ENCODE results near the gene GRPEL1. TPM values are rescaled to one million over a fixed set of nuclear protein-coding genes. Genes with fewer than 3 reads are reported as not detected.

Gene GRPEL1
- total RNA-seq, 2 experiments from 2014 or later, result 55.6 to 58.6 TPM

DNA sequence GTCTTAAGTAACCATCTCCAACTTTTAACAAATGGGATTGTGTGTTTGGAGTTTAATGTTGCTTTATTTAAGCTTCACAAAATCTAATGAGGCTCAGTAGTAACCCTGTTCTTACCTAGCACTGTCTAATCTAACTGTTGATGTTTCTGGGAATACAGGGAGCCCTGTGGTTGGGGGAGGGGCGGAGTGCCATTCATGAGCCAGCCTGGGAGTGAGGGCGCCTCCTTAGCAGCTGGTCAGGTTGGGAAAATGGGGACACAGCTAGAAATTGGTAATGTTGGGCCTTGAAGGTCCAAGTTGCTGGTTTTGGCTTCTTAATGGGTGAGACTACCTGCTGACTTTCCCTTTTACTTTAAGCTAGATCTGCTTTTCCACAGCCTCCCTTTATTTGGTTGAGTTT is 47.6 kb downstream of the GRPEL1 start:
- no peak overlapping the region for H3K27ac Mint-ChIP-seq
- POLR2A ChIA-PET, result no interaction called here

GRCh38 chr4:7019367-7019766 is 48.5 kb downstream of the GRPEL1 start:
- Mint-ChIP-seq H3K36me3 (ENCODE audit: low read depth) (peaks cover 76% of the 10 kb centered on the region), H3K27ac (no peak overlapping the region), H3K9me3 (no peaks in the 10 kb centered on the region), H3K4me1 (ENCODE audit: low read depth) (no peaks in the 10 kb centered on the region), H3K27me3 (no peaks in the 10 kb centered on the region), H3K4me3 (no peak overlapping the region)
- TF ChIP-seq, protein P1, sequence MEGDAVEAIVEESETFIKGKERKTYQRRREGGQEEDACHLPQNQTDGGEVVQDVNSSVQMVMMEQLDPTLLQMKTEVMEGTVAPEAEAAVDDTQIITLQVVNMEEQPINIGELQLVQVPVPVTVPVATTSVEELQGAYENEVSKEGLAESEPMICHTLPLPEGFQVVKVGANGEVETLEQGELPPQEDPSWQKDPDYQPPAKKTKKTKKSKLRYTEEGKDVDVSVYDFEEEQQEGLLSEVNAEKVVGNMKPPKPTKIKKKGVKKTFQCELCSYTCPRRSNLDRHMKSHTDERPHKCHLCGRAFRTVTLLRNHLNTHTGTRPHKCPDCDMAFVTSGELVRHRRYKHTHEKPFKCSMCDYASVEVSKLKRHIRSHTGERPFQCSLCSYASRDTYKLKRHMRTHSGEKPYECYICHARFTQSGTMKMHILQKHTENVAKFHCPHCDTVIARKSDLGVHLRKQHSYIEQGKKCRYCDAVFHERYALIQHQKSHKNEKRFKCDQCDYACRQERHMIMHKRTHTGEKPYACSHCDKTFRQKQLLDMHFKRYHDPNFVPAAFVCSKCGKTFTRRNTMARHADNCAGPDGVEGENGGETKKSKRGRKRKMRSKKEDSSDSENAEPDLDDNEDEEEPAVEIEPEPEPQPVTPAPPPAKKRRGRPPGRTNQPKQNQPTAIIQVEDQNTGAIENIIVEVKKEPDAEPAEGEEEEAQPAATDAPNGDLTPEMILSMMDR (IDR thresholded peaks at IDR 0.05), result no peak
- intact Hi-C loops (cut with DNase I, micrococcal nuclease), result no loop called here
- no peaks in the 10 kb centered on the region for H3K27me3 ChIP-seq (ENCODE audit: control insufficient read depth in 1 of 2, insufficient read depth in 2 of 2, low read length in 2 of 2)
- DNase-seq, result no peak
- H3K9me3 ChIP-seq (ENCODE audit: control insufficient read depth in 1 of 2, insufficient read depth in 1 of 2, low read length in 2 of 2), result no peaks in the 10 kb centered on the region
- POLR2A ChIA-PET, result no interaction called here
- no peaks in the 10 kb centered on the region for H3K4me1 ChIP-seq (ENCODE audit: insufficient read depth, low read length)
- ATAC-seq (ENCODE audit: poor library complexity), result no peak
- CTCF ChIA-PET, result interaction anchor here (1.3 kb wide), 1 partner anchor 45 kb away, joined by 5 read pairs; no protein-coding TSS in a partner anchor
- H3K27ac ChIP-seq (ENCODE audit: low read depth in 1 of 2, low read length in 2 of 2), result no peak overlapping the region
- H3K36me3 ChIP-seq (ENCODE audit: insufficient read depth, low read length), result peaks cover 77% of the 10 kb centered on the region
- H3K4me3 ChIP-seq (ENCODE audit: low read length), result no peak overlapping the region

More for the DNA sequence above, 47.6 kb downstream of the GRPEL1 start:
- Histone ChIP-seq H3K4me3 (ENCODE audit: low read length) (no peak overlapping the region), H3K36me3 (ENCODE audit: insufficient read depth, low read length) (peaks cover 76% of the 10 kb centered on the region), H3K27me3 (ENCODE audit: control insufficient read depth in 1 of 2, insufficient read depth in 2 of 2, low read length in 2 of 2) (no peaks in the 10 kb centered on the region), H3K27ac (ENCODE audit: low read depth in 1 of 2, low read length in 2 of 2) (no peak overlapping the region), H3K4me1 (ENCODE audit: insufficient read depth, low read length) (no peaks in the 10 kb centered on the region), H3K9me3 (ENCODE audit: control insufficient read depth in 1 of 2, insufficient read depth in 1 of 2, low read length in 2 of 2) (no peaks in the 10 kb centered on the region)
- TF ChIP-seq, protein P1 (IDR thresholded peaks at IDR 0.05), result no peak
- Mint-ChIP-seq H3K4me1 (ENCODE audit: low read depth) (no peaks in the 10 kb centered on the region), H3K4me3 (no peak overlapping the region), H3K9me3 (no peaks in the 10 kb centered on the region), H3K36me3 (ENCODE audit: low read depth) (peaks cover 74% of the 10 kb centered on the region), H3K27me3 (no peaks in the 10 kb centered on the region)
- intact Hi-C loops (cut with DNase I, micrococcal nuclease), result no loop called here
- ATAC-seq (ENCODE audit: poor library complexity) (no peak), DNase-seq (no peak)
- CTCF ChIA-PET, result interaction anchor here (1.3 kb wide), 1 partner anchor 46 kb away, joined by 5 read pairs; no protein-coding TSS in a partner anchor

DNA sequence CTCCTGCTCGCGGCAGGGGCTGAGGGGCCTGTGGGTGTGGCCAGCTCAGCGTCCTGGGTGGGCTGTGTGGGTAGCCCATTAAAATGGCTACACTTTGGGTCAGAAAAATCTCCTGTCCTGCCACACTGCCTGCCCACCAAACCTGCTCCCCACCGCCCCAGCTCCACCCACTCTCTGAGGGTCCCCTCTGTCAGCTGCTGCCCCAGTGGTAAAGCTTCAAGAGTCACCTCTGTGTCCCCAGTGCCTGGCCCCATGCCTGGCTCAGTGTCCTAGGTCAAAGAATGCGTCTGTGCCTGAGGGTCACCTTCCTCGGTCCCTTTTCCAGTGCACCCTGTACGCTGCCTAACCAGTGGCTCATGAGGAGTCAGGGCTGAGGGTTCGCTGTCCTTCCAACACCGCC is 49.6 kb downstream of the GRPEL1 start:
- POLR2A ChIA-PET, result interaction anchor here (0.6 kb wide), 1 partner anchor 36 kb away, joined by 3 read pairs; no protein-coding TSS in a partner anchor
- no peak for ATAC-seq (ENCODE audit: poor library complexity)
- Histone ChIP-seq H3K9me3 (ENCODE audit: control insufficient read depth in 1 of 2, insufficient read depth in 1 of 2, low read length in 2 of 2) (no peaks in the 10 kb centered on the region), H3K27ac (ENCODE audit: low read depth in 1 of 2, low read length in 2 of 2) (no peak overlapping the region), H3K36me3 (ENCODE audit: insufficient read depth, low read length) (peaks cover 84% of the 10 kb centered on the region), H3K27me3 (ENCODE audit: control insufficient read depth in 1 of 2, insufficient read depth in 2 of 2, low read length in 2 of 2) (no peaks in the 10 kb centered on the region), H3K4me1 (ENCODE audit: insufficient read depth, low read length) (no peaks in the 10 kb centered on the region), H3K4me3 (ENCODE audit: low read length) (no peak overlapping the region)
- TF ChIP-seq, protein P1 (IDR thresholded peaks at IDR 0.05), result no peak
- Mint-ChIP-seq H3K27me3 (no peaks in the 10 kb centered on the region), H3K4me1 (ENCODE audit: low read depth) (no peaks in the 10 kb centered on the region), H3K9me3 (no peaks in the 10 kb centered on the region), H3K4me3 (no peak overlapping the region), H3K27ac (no peak overlapping the region), H3K36me3 (ENCODE audit: low read depth) (peaks cover 78% of the 10 kb centered on the region)
- CTCF ChIA-PET, result no interaction called here
- DNase-seq, result no peak
- intact Hi-C loops (cut with DNase I, micrococcal nuclease), result no loop called here

Measured in CD4-positive, alpha-beta T cell (primary cell).